GM23338 (cell line): ENCODE measurements around the gene RNU5D-1. TPM values are rescaled to one million over a fixed set of nuclear protein-coding genes. Genes with fewer than 3 reads are reported as not detected.

Experiments used
- ATAC-seq: fragments of 200-7000 bp; cut with Tn5 transposase; 3 replicates; pipeline ENCODE4 v1.9.1; 2020
- DNase-seq: peaks from one replicate; pipeline ENCODE4 v3.0.0-alpha.2; 2015; ENCODE audit warnings: low spot score
- H2AFZ ChIP-seq: fragments of 200-600 bp; sonication (generic); 2 replicates; pipeline ENCODE4 v1.8.0; 2016; ENCODE audit warnings: antibody characterized with exemption, mild to moderate bottlenecking, moderate library complexity
- H3F3A ChIP-seq: fragments of 200-600 bp; sonication (generic); replicated peaks from 2 replicates; pipeline ENCODE4 v1.8.0; 2017; ENCODE audit warnings: antibody characterized with exemption, mixed run types, low read depth
- H3K27ac ChIP-seq: fragments of 200-600 bp; sonication (generic); 2 replicates; pipeline ENCODE4 v1.6.1; 2016; ENCODE audit warnings: low read depth
- H3K27me3 ChIP-seq: fragments of 200-600 bp; sonication (generic); 2 replicates; pipeline ENCODE4 v1.8.0; 2016; ENCODE audit warnings: mild to moderate bottlenecking, mixed run types, moderate library complexity; ENCODE audit not compliant: insufficient read depth
- H3K36me3 ChIP-seq: fragments of 200-600 bp; sonication (generic); 2 replicates; pipeline ENCODE4 v1.8.0; 2016; ENCODE audit warnings: mild to moderate bottlenecking; ENCODE audit not compliant: insufficient read depth
- H3K4me1 ChIP-seq: fragments of 200-600 bp; sonication (generic); 2 replicates; pipeline ENCODE4 v1.8.0; 2016; ENCODE audit warnings: mild to moderate bottlenecking, moderate library complexity; ENCODE audit not compliant: insufficient read depth
- H3K4me2 ChIP-seq: fragments of 200-600 bp; sonication (generic); 2 replicates; pipeline ENCODE4 v1.7.1; 2017; ENCODE audit warnings: mixed run types
- H3K4me3 ChIP-seq: fragments of 200-600 bp; sonication (generic); 2 replicates; pipeline ENCODE4 v1.6.1; 2016; ENCODE audit warnings: mixed run types
- H3K79me2 ChIP-seq: fragments of 200-600 bp; sonication (generic); replicated peaks from 2 replicates; pipeline ENCODE4 v1.8.0; 2017; ENCODE audit warnings: mild to moderate bottlenecking; ENCODE audit not compliant: insufficient read depth
- H3K9me2 ChIP-seq: fragments of 200-600 bp; sonication (generic); 2 replicates; pipeline ENCODE4 v1.8.0; 2017; ENCODE audit not compliant: insufficient read depth
- H4K20me1 ChIP-seq: fragments of 200-600 bp; sonication (generic); replicated peaks from 2 replicates; pipeline ENCODE4 v1.8.0; 2017; ENCODE audit warnings: mild to moderate bottlenecking; ENCODE audit not compliant: insufficient read depth
- H3K27ac Mint-ChIP-seq: 2 replicates; pipeline ENCODE4 v1.8.0; 2020; ENCODE audit warnings: inconsistent platforms, mild to moderate bottlenecking, moderate library complexity, mixed read lengths
- H3K27me3 Mint-ChIP-seq: 3 replicates; pipeline ENCODE4 v1.8.0; 2022; ENCODE audit warnings: low read depth, mild to moderate bottlenecking, moderate library complexity, mixed read lengths, inconsistent platforms; ENCODE audit not compliant: insufficient read depth, poor library complexity
- H3K36me3 Mint-ChIP-seq: 3 replicates; pipeline ENCODE4 v1.8.0; 2021; ENCODE audit warnings: low read depth, mild to moderate bottlenecking, inconsistent platforms, moderate library complexity, mixed read lengths
- H3K4me1 Mint-ChIP-seq: 3 replicates; pipeline ENCODE4 v1.8.0; 2020; ENCODE audit warnings: mild to moderate bottlenecking, inconsistent platforms, mixed read lengths
- H3K4me3 Mint-ChIP-seq: 3 replicates; pipeline ENCODE4 v1.8.0; 2021; ENCODE audit warnings: moderate library complexity, mild to moderate bottlenecking, inconsistent platforms, mixed read lengths
- H3K9me3 Mint-ChIP-seq: 3 replicates; pipeline ENCODE4 v1.8.0; 2020; ENCODE audit warnings: moderate library complexity, mild to moderate bottlenecking, inconsistent platforms, mixed read lengths
- CREB1 ChIP-seq: fragments of 250-450 bp; sonication (Bioruptor Pico); IDR thresholded peaks from 2 replicates; pipeline ENCODE4 v1.5.0; 2020; ENCODE audit warnings: low read depth, mild to moderate bottlenecking, moderate library complexity
- CTCF ChIP-seq, 2 experiments: fragments of 200-600 bp in 1 of 2; sonication (generic) in 1 of 2; conservative IDR thresholded peaks; 2 replicates each; pipeline versions ENCODE4 v1.5.1 to v1.6.1; 2016 to 2017; ENCODE audit warnings: antibody characterized with exemption in 2 of 2, low read depth in 2 of 2, mild to moderate bottlenecking in 2 of 2, moderate library complexity in 1 of 2
- ETS1 ChIP-seq: IDR thresholded peaks from 2 replicates; pipeline ENCODE4 v1.6.1; 2016; ENCODE audit warnings: antibody characterized with exemption
- EZH2 ChIP-seq: fragments of 200-600 bp; sonication (generic); IDR thresholded peaks from one replicate; pipeline ENCODE4 v1.8.0; 2017; ENCODE audit warnings: antibody characterized with exemption, mild to moderate bottlenecking, low read depth; ENCODE audit not compliant: unreplicated experiment
- NANOG ChIP-seq: IDR thresholded peaks from 2 replicates; pipeline ENCODE4 v1.6.1; 2016; ENCODE audit warnings: antibody characterized with exemption, borderline replicate concordance
- POLR2AphosphoS5 ChIP-seq: IDR thresholded peaks from 2 replicates; pipeline ENCODE4 v1.6.1; 2016; ENCODE audit warnings: antibody characterized with exemption, low read depth
- ZNF114 ChIP-seq: fragments of 250-450 bp; sonication (Bioruptor Pico); IDR thresholded peaks from 2 replicates; pipeline ENCODE4 v1.5.0; 2020; ENCODE audit warnings: mild to moderate bottlenecking, moderate library complexity
- ZNF462 ChIP-seq: fragments of 250-450 bp; sonication (Bioruptor Pico); IDR thresholded peaks from 2 replicates; pipeline ENCODE4 v1.5.0; 2020; ENCODE audit warnings: mild to moderate bottlenecking, moderate library complexity
- polyA plus RNA-seq: library from polyadenylated mRNA; unstranded; fragments of >200 nt; fragmentation: Nextera tagmentation; extraction: Ambion mirVana; gene quantifications from 2 replicates; pipeline ENCODE4 v1.2.1, GENCODE V29; 2016
- total RNA-seq: library from RNA; depleted of rRNA; stranded (reverse); fragments of >200 nt; shearing (Covaris generic); gene quantifications from 2 replicates; pipeline ENCODE4 v1.2.3, GENCODE V29; 2014

Gene RNU5D-1
- total and polyA plus RNA-seq, 2 experiments from 2014 or later: not detected

GRCh38 chr1:44714532-44714931, 16.4 kb downstream of the RNU5D-1 start (continued):
- TF ChIP-seq CTCF (conservative IDR thresholded peaks at IDR 0.05; ENCODE audit: low read depth in 2 of 2): no peak
- no peak for TF ChIP-seq ZNF462 (CRISPR knock-in tag)

GRCh38 chr1:44713321-44713781, 17.6 kb downstream of the RNU5D-1 start:
- Mint-ChIP-seq H3K27me3 (peaks cover 7% of the 10 kb centered on the region), H3K36me3 (peaks cover 7% of the 10 kb centered on the region; the same call in 1 of the 3 replicates), H3K4me3 (no peak overlapping the region), H3K27ac (no peak overlapping the region), H3K9me3 (peaks cover 8% of the 10 kb centered on the region), H3K4me1 (peaks cover 6% of the 10 kb centered on the region; the same call in 1 of the 3 replicates)
- Histone ChIP-seq H2AFZ (no peak overlapping the region), H3K36me3 (no peaks in the 10 kb centered on the region), H4K20me1 (no peaks in the 10 kb centered on the region), H3K27me3 (no peaks in the 10 kb centered on the region), H3K4me1 (no peaks in the 10 kb centered on the region; the same call in 1 of the 2 replicates), H3K9me2 (no peaks in the 10 kb centered on the region; the same call in 1 of the 2 replicates), H3F3A (no peaks in the 10 kb centered on the region), H3K27ac (no peak overlapping the region), H3K4me3 (no peak overlapping the region), H3K79me2 (no peaks in the 10 kb centered on the region), H3K4me2 (no peak overlapping the region)
- no peak for ATAC-seq
- TF ChIP-seq ZNF114 (CRISPR knock-in tag) (no peak), CREB1 (CRISPR knock-in tag) (no peak), POLR2AphosphoS5 (no peak), NANOG (no peak), EZH2 (no peak), ETS1 (no peak)
- no peak for DNase-seq
